ENCODE data around the gene P2RX1. TPM values are rescaled to one million over a fixed set of nuclear protein-coding genes. Genes with fewer than 3 reads are reported as not detected.

The P2RX1 gene
- total RNA-seq, 4 donors from 2014 or later: 1.2 to 18.8 (median 9.9) TPM

GRCh38 chr17:3962217-3962964 lies 46.1 kb upstream of the P2RX1 start:
- TF ChIP-seq CTCF (IDR thresholded peaks at IDR 0.05): no peak
- TF ChIP-seq POLR2A (IDR thresholded peaks at IDR 0.05): no peak
- H3K4me1 ChIP-seq: peaks cover 0 to 13% of the 10 kb centered on the region in 2 donors
- intact Hi-C loops (cut with DNase I; ENCODE audit: low total_unique reads): no loop called here
- no peak for DNase-seq
- H3K36me3 ChIP-seq: no peaks in the 10 kb centered on the region
- no peak overlapping the region for H3K4me3 ChIP-seq
- no peaks in the 10 kb centered on the region for H3K27me3 ChIP-seq
- H3K27ac ChIP-seq: no peak overlapping the region
- no peaks in the 10 kb centered on the region for H3K9me3 ChIP-seq

- Histone ChIP-seq H3K36me3 (no peaks in the 10 kb centered on the region), H3K4me1 (peaks cover 0 to 13% of the 10 kb centered on the region in 2 donors), H3K9me3 (no peaks in the 10 kb centered on the region), H3K4me3 (no peak overlapping the region), H3K27ac (no peak overlapping the region), H3K27me3 (no peaks in the 10 kb centered on the region)
- intact Hi-C loops (cut with DNase I; ENCODE audit: low total_unique reads): no loop called here
- no peak for DNase-seq
- TF ChIP-seq POLR2A (IDR thresholded peaks at IDR 0.05) (no peak), CTCF (IDR thresholded peaks at IDR 0.05) (no peak)
Measured at GRCh38 chr17:3961564-3962047, 45.3 kb upstream of the P2RX1 start.

- H3K4me3 ChIP-seq: no peak overlapping the region
- H3K27ac ChIP-seq: no peak overlapping the region
Measured at GRCh38 chr17:3960764-3961163, 44.5 kb upstream of the P2RX1 start.

GRCh38 chr17:3959921-3960601 lies 43.8 kb upstream of the P2RX1 start:
- H3K27me3 ChIP-seq: no peaks in the 10 kb centered on the region

More at GRCh38 chr17:3960764-3961163, 44.5 kb upstream of the P2RX1 start:
- intact Hi-C loops (cut with DNase I; ENCODE audit: low total_unique reads): no loop called here
- no peak for TF ChIP-seq POLR2A (IDR thresholded peaks at IDR 0.05)
- no peak for DNase-seq
- no peaks in the 10 kb centered on the region for H3K9me3 ChIP-seq
- H3K4me1 ChIP-seq: peaks cover 0 to 13% of the 10 kb centered on the region in 2 donors
- H3K27me3 ChIP-seq: no peaks in the 10 kb centered on the region
- no peaks in the 10 kb centered on the region for H3K36me3 ChIP-seq

GRCh38 chr17:3959295-3959899 lies 43.1 kb upstream of the P2RX1 start:
- H3K36me3 ChIP-seq: no peaks in the 10 kb centered on the region
- H3K9me3 ChIP-seq: no peaks in the 10 kb centered on the region
- no peak overlapping the region for H3K27ac ChIP-seq
- TF ChIP-seq CTCF (IDR thresholded peaks at IDR 0.05): no peak
- no peak for TF ChIP-seq POLR2A (IDR thresholded peaks at IDR 0.05)
- DNase-seq: no peak
- no peaks in the 10 kb centered on the region for H3K27me3 ChIP-seq
- no peak overlapping the region for H3K4me3 ChIP-seq
- intact Hi-C loops (cut with DNase I; ENCODE audit: low total_unique reads): no loop called here
- H3K4me1 ChIP-seq: peaks cover 0 to 7% of the 10 kb centered on the region in 2 donors

More at GRCh38 chr17:3959921-3960601, 43.8 kb upstream of the P2RX1 start:
- TF ChIP-seq POLR2A (IDR thresholded peaks at IDR 0.05) (no peak), CTCF (IDR thresholded peaks at IDR 0.05) (no peak)
- Histone ChIP-seq H3K9me3 (no peaks in the 10 kb centered on the region), H3K4me1 (peaks cover 0 to 13% of the 10 kb centered on the region in 2 donors), H3K4me3 (no peak overlapping the region), H3K27ac (no peak overlapping the region), H3K36me3 (no peaks in the 10 kb centered on the region)
- DNase-seq: no peak
- intact Hi-C loops (cut with DNase I; ENCODE audit: low total_unique reads): no loop called here

All from uterus (tissue), 4 donors.